ENCODE results near the gene HACL1. TPM values are rescaled to one million over a fixed set of nuclear protein-coding genes. Genes with fewer than 3 reads are reported as not detected.

Gene HACL1
- total and polyA plus RNA-seq, 2 experiments from 2014 or later = 11.0 to 11.2 TPM

GRCh38 chr3:15513810-15514662 is 87.3 kb downstream of the HACL1 start:
- no peak overlapping the region for H3K4me3 ChIP-seq
- no peaks in the 10 kb centered on the region for H3K36me3 ChIP-seq
- no peak overlapping the region for H3K27ac ChIP-seq
- no peak for DNase-seq (ENCODE audit: low read depth in 1 of 2, low spot score in 1 of 2)
- no peak for TF ChIP-seq CTCF (IDR thresholded peaks at IDR 0.05; ENCODE audit: low read depth, low read length)
- peaks cover 14% of the 10 kb centered on the region for H3K4me1 ChIP-seq (ENCODE audit: low read depth)
- no peaks in the 10 kb centered on the region for H3K9me3 ChIP-seq (ENCODE audit: low read depth)
- no peaks in the 10 kb centered on the region for H3K27me3 ChIP-seq

- no peak for TF ChIP-seq CTCF (IDR thresholded peaks at IDR 0.05; ENCODE audit: low read depth, low read length)
- H3K4me1 ChIP-seq (ENCODE audit: low read depth) = peaks cover 16% of the 10 kb centered on the region
- H3K27ac ChIP-seq = no peak overlapping the region
- no peak for DNase-seq (ENCODE audit: low read depth in 1 of 2, low spot score in 1 of 2)
- no peaks in the 10 kb centered on the region for H3K27me3 ChIP-seq
- H3K9me3 ChIP-seq (ENCODE audit: low read depth) = no peaks in the 10 kb centered on the region
- H3K36me3 ChIP-seq = no peaks in the 10 kb centered on the region
- H3K4me3 ChIP-seq = no peak overlapping the region
Measured at GRCh38 chr3:15513116-15513515, 88.3 kb downstream of the HACL1 start.

- H3K4me3 ChIP-seq = no peak overlapping the region
- peaks cover 18% of the 10 kb centered on the region for H3K4me1 ChIP-seq (ENCODE audit: low read depth)
- no peaks in the 10 kb centered on the region for H3K36me3 ChIP-seq
- DNase-seq (ENCODE audit: low read depth in 1 of 2, low spot score in 1 of 2) = peak; percentile 72 to 96
- peak overlapping the region; percentile 38 for H3K27ac ChIP-seq
- no peak for TF ChIP-seq CTCF (IDR thresholded peaks at IDR 0.05; ENCODE audit: low read depth, low read length)
- no peaks in the 10 kb centered on the region for H3K9me3 ChIP-seq (ENCODE audit: low read depth)
- no peaks in the 10 kb centered on the region for H3K27me3 ChIP-seq
Measured at GRCh38 chr3:15512166-15512565, 89.2 kb downstream of the HACL1 start.

GRCh38 chr3:15511156-15511555 is 90.2 kb downstream of the HACL1 start:
- Histone ChIP-seq H3K9me3 (ENCODE audit: low read depth) (no peaks in the 10 kb centered on the region), H3K27me3 (no peaks in the 10 kb centered on the region), H3K4me3 (no peak overlapping the region), H3K36me3 (no peaks in the 10 kb centered on the region), H3K4me1 (ENCODE audit: low read depth) (peaks cover 18% of the 10 kb centered on the region), H3K27ac (no peak overlapping the region)
- TF ChIP-seq CTCF (IDR thresholded peaks at IDR 0.05; ENCODE audit: low read depth, low read length) = no peak
- DNase-seq (ENCODE audit: low read depth in 1 of 2, low spot score in 1 of 2) = no peak

Other genes with a start within 250 kb of the HACL1 start
- 17.1 and 21.1 TPM in 2 replicates for gene METTL6, start 174.0 kb downstream of the HACL1 start, total RNA-seq
- gene METTL6, start 174.0 kb downstream of the HACL1 start, polyA plus RNA-seq = 19.7 and 26.2 TPM in 2 replicates
- 13.2 and 20.9 TPM in 2 replicates for gene EAF1, start 174.0 kb downstream of the HACL1 start, total RNA-seq
- gene EAF1, start 174.0 kb downstream of the HACL1 start, polyA plus RNA-seq = 8.7 and 12.7 TPM in 2 replicates
- 4.5 and 10.4 TPM in 2 replicates for gene COLQ, start 79.9 kb downstream of the HACL1 start, total RNA-seq
- 7.5 and 12.6 TPM in 2 replicates for gene COLQ, start 79.9 kb downstream of the HACL1 start, polyA plus RNA-seq
- gene BTD, start 176 bp upstream of the HACL1 start, total RNA-seq = 9.4 and 12.9 TPM in 2 replicates
- 13.8 and 14.4 TPM in 2 replicates for gene BTD, start 176 bp upstream of the HACL1 start, polyA plus RNA-seq
- 16.2 and 20.8 TPM in 2 replicates for gene ANKRD28, start 196.4 kb upstream of the HACL1 start, total RNA-seq
- 9.7 and 13.8 TPM in 2 replicates for gene ANKRD28, start 196.4 kb upstream of the HACL1 start, polyA plus RNA-seq

Data from cardiac muscle cell (in vitro differentiated cells and primary cell).